Dendritic cell treated with granulocyte-macrophage colony-stimulating factor and Interleukin-4, amounts not matched to agents 40 ng/mL and 50 ng/mL, for 4 days (primary cell): ENCODE measurements around the gene PCDHB2.
"Not testable (repeated sequence)": the region's sequence is repeated elsewhere in the genome, so short reads cannot be mapped to it uniquely, and the experiment has no call there.

Source experiments
- H3K27ac Mint-ChIP-seq: one replicate; pipeline ENCODE4 v1.8.0; 2022; ENCODE audit warnings: mild to moderate bottlenecking, mixed read lengths
- H3K27me3 Mint-ChIP-seq: one replicate; pipeline ENCODE4 v1.8.0; 2022; ENCODE audit warnings: mild to moderate bottlenecking, mixed read lengths
- H3K36me3 Mint-ChIP-seq: one replicate; pipeline ENCODE4 v1.8.0; 2022; ENCODE audit warnings: low read depth, mixed read lengths
- H3K4me1 Mint-ChIP-seq: one replicate; pipeline ENCODE4 v1.8.0; 2022; ENCODE audit warnings: low read depth, mixed read lengths
- H3K4me3 Mint-ChIP-seq: one replicate; pipeline ENCODE4 v1.8.0; 2022; ENCODE audit warnings: mild to moderate bottlenecking, moderate library complexity, mixed read lengths
- H3K9me3 Mint-ChIP-seq: one replicate; pipeline ENCODE4 v1.8.0; 2022; ENCODE audit warnings: mixed read lengths
- intact Hi-C: fragments of 100-400 bp; cut with micrococcal nuclease; formaldehyde crosslinking; loops from one replicate; pipeline ENCODE4 v1.15.0; 2022

The PCDHB2 gene

GRCh38 chr5:141119250-141119649 lies 24.8 kb downstream of the PCDHB2 start:
- Mint-ChIP-seq H3K4me1 (no peaks in the 10 kb centered on the region), H3K27me3 (peaks cover 9% of the 10 kb centered on the region), H3K4me3 (no peak overlapping the region), H3K27ac (no peak overlapping the region), H3K36me3 (no peaks in the 10 kb centered on the region), H3K9me3 (peaks cover 52% of the 10 kb centered on the region)
- intact Hi-C loops, result no loop called here

- Mint-ChIP-seq H3K27me3 (peaks cover 9% of the 10 kb centered on the region), H3K36me3 (no peaks in the 10 kb centered on the region), H3K27ac (no peak within 1 kb of the TSS), H3K4me1 (no peaks in the 10 kb centered on the region), H3K9me3 (peaks cover 29% of the 10 kb centered on the region), H3K4me3 (no peak within 1 kb of the TSS)
- intact Hi-C loops, result no loop called here
Measured at GRCh38 chr5:141121563-141121962, 27.1 kb downstream of the PCDHB2 start, which contains the start of gene PCDHB4. Gene PCDHB4 (plus strand): TSS chr5:141121818. CDS start chr5:141121999, 181 bp downstream.

GRCh38 chr5:141121985-141122384 lies 27.6 kb downstream of the PCDHB2 start:
- H3K27me3 Mint-ChIP-seq, result peaks cover 9% of the 10 kb centered on the region

GRCh38 chr5:141123396-141124135 lies 29.2 kb downstream of the PCDHB2 start:
- H3K27ac Mint-ChIP-seq, H3K36me3 Mint-ChIP-seq, H3K4me3 Mint-ChIP-seq, H3K27me3 Mint-ChIP-seq, H3K4me1 Mint-ChIP-seq, intact Hi-C loops: not testable (repeated sequence)
- H3K9me3 Mint-ChIP-seq, result peaks cover 31% of the 10 kb centered on the region

More at GRCh38 chr5:141121985-141122384, 27.6 kb downstream of the PCDHB2 start:
- Mint-ChIP-seq H3K36me3 (no peaks in the 10 kb centered on the region), H3K27ac (no peak overlapping the region), H3K9me3 (peaks cover 25% of the 10 kb centered on the region), H3K4me1 (no peaks in the 10 kb centered on the region), H3K4me3 (no peak overlapping the region)
- intact Hi-C loops, result no loop called here

- Mint-ChIP-seq H3K4me1 (no peaks in the 10 kb centered on the region), H3K27me3 (peaks cover 9% of the 10 kb centered on the region), H3K9me3 (peaks cover 41% of the 10 kb centered on the region), H3K27ac (no peak overlapping the region), H3K4me3 (no peak overlapping the region), H3K36me3 (no peaks in the 10 kb centered on the region)
- intact Hi-C loops, result no loop called here
Measured at GRCh38 chr5:141127305-141127704, 32.9 kb downstream of the PCDHB2 start.

GRCh38 chr5:141135030-141135717 lies 40.8 kb downstream of the PCDHB2 start, which contains the start of gene PCDHB5:
Gene PCDHB5 (plus strand): TSS chr5:141135206. CDS start chr5:141135435, 229 bp downstream.
- peaks cover 47% of the 10 kb centered on the region for H3K9me3 Mint-ChIP-seq
- peaks cover 16% of the 10 kb centered on the region for H3K27me3 Mint-ChIP-seq
- no peaks in the 10 kb centered on the region for H3K4me1 Mint-ChIP-seq
- no peaks in the 10 kb centered on the region for H3K36me3 Mint-ChIP-seq
- intact Hi-C loops, result no loop called here
- H3K4me3 Mint-ChIP-seq, result no peak within 1 kb of the TSS
- no peak within 1 kb of the TSS for H3K27ac Mint-ChIP-seq

GRCh38 chr5:141135718-141136266 lies 41.4 kb downstream of the PCDHB2 start:
- no peak overlapping the region for H3K4me3 Mint-ChIP-seq
- H3K36me3 Mint-ChIP-seq, result no peaks in the 10 kb centered on the region
- intact Hi-C loops, result no loop called here
- H3K9me3 Mint-ChIP-seq, result peaks cover 41% of the 10 kb centered on the region
- H3K4me1 Mint-ChIP-seq, result no peaks in the 10 kb centered on the region
- H3K27me3 Mint-ChIP-seq, result peaks cover 16% of the 10 kb centered on the region
- no peak overlapping the region for H3K27ac Mint-ChIP-seq

GRCh38 chr5:141137346-141137745 lies 42.9 kb downstream of the PCDHB2 start:
- peaks cover 50% of the 10 kb centered on the region for H3K9me3 Mint-ChIP-seq
- intact Hi-C loops, H3K27ac Mint-ChIP-seq, H3K4me1 Mint-ChIP-seq, H3K4me3 Mint-ChIP-seq, H3K36me3 Mint-ChIP-seq: not testable (repeated sequence)
- peaks cover 16% of the 10 kb centered on the region for H3K27me3 Mint-ChIP-seq
